OCI-LY3 (cell line): ENCODE data around the gene SYCN.

Experiments
- H2AFZ ChIP-seq: fragments of 200-600, 300-600 bp; shearing (Covaris generic); 2 replicates; pipeline ENCODE4 v1.6.0; 2014; ENCODE audit warnings: antibody characterized with exemption, low read depth, low read length
- H3K27ac ChIP-seq: fragments of 200-600, 300-600 bp; sonication (generic); 2 replicates; pipeline ENCODE4 v1.5.1; 2014; ENCODE audit warnings: mild to moderate bottlenecking, low read length, moderate library complexity, mixed read lengths
- H3K27me3 ChIP-seq: fragments of 200-600, 300-600 bp; sonication (generic); 2 replicates; pipeline ENCODE4 v1.6.1; 2014; ENCODE audit warnings: low read depth, low read length, mixed read lengths
- H3K36me3 ChIP-seq: fragments of 200-600, 300-600 bp; sonication (generic); replicated peaks from 2 replicates; pipeline ENCODE3; 2014; ENCODE audit warnings: low read depth, low read length, mixed read lengths
- H3K4me1 ChIP-seq: fragments of 300-600, 200-600 bp; sonication (generic); 2 replicates; pipeline ENCODE4 v1.6.1; 2014; ENCODE audit warnings: low read length, mixed read lengths
- H3K4me2 ChIP-seq: fragments of 200-600, 300-600 bp; sonication (generic); 2 replicates; pipeline ENCODE4 v1.6.1; 2014; ENCODE audit warnings: low read length, mixed read lengths
- H3K4me3 ChIP-seq: fragments of 300-600, 200-600 bp; sonication (generic); 2 replicates; pipeline ENCODE4 v1.5.1; 2014; ENCODE audit warnings: antibody characterized with exemption, mild to moderate bottlenecking, low read length, moderate library complexity
- H3K79me2 ChIP-seq: fragments of 300-600, 200-600 bp; shearing (Covaris generic); 2 replicates; pipeline ENCODE4 v1.6.1; 2014; ENCODE audit warnings: mild to moderate bottlenecking, low read length, mixed read lengths
- H3K9ac ChIP-seq: fragments of 300-600, 200-600 bp; shearing (Covaris generic); 2 replicates; pipeline ENCODE4 v1.6.0; 2014; ENCODE audit warnings: mild to moderate bottlenecking, low read length, moderate library complexity
- H3K9me3 ChIP-seq: fragments of 200-600, 300-600 bp; shearing (Covaris generic); 2 replicates; pipeline ENCODE4 v1.6.1; 2014; ENCODE audit warnings: low read length, mixed read lengths; ENCODE audit not compliant: insufficient read depth
- H4K20me1 ChIP-seq: fragments of 200-600, 300-600 bp; sonication (generic); 2 replicates; pipeline ENCODE4 v1.6.1; 2016; ENCODE audit warnings: low read length, mixed read lengths; ENCODE audit not compliant: insufficient read depth
- CTCF ChIP-seq: fragments of 200-600, 300-600 bp; sonication (generic); IDR thresholded peaks from 2 replicates; pipeline ENCODE4 v1.5.1; 2014; ENCODE audit warnings: antibody characterized with exemption, low read length, low read depth
- EZH2phosphoT487 ChIP-seq: fragments of 200-600 bp; shearing (Covaris generic); IDR thresholded peaks from 2 replicates; pipeline ENCODE4 v1.6.1; 2018; ENCODE audit warnings: antibody characterized with exemption, mixed run types, low read depth

SYCN gene

DNA sequence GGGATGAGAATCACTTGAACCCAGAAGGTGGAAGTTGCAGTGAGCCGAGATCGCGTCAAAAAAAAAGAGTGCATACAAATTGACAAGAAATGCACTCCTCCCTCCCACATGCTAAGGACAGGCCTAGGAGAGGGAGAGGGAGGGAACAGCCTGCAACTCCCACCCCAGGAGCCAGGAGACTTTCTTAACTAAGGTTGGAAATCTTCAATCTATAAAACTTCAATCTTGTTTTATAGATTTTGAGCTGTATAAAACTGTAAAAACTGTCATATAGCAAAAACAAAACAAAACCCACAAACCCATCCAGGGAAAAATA is 1.3 kb upstream of the SYCN start:
- Histone ChIP-seq H3K36me3 (no peaks in the 10 kb centered on the region), H3K27ac (no peak overlapping the region), H3K4me1 (no peaks in the 10 kb centered on the region), H3K27me3 (peaks cover 4% of the 10 kb centered on the region; the same call in 1 of the 2 replicates), H3K4me2 (no peak overlapping the region), H3K4me3 (no peak overlapping the region), H3K79me2 (no peaks in the 10 kb centered on the region), H3K9me3 (no peaks in the 10 kb centered on the region), H4K20me1 (no peaks in the 10 kb centered on the region), H3K9ac (no peak overlapping the region), H2AFZ (no peak overlapping the region)
- no peak for TF ChIP-seq EZH2phosphoT487
- no peak for TF ChIP-seq CTCF

GRCh38 chr19:39202998-39203355 is 1.1 kb downstream of the SYCN start:
- Histone ChIP-seq H3K4me1 (no peaks in the 10 kb centered on the region), H3K4me2 (no peak overlapping the region), H3K79me2 (no peaks in the 10 kb centered on the region), H3K27ac (no peak overlapping the region), H3K36me3 (no peaks in the 10 kb centered on the region), H3K27me3 (no peaks in the 10 kb centered on the region), H2AFZ (no peak overlapping the region), H3K9ac (no peak overlapping the region), H4K20me1 (no peaks in the 10 kb centered on the region), H3K4me3 (no peak overlapping the region), H3K9me3 (no peaks in the 10 kb centered on the region)
- no peak for TF ChIP-seq CTCF
- no peak for TF ChIP-seq EZH2phosphoT487

DNA sequence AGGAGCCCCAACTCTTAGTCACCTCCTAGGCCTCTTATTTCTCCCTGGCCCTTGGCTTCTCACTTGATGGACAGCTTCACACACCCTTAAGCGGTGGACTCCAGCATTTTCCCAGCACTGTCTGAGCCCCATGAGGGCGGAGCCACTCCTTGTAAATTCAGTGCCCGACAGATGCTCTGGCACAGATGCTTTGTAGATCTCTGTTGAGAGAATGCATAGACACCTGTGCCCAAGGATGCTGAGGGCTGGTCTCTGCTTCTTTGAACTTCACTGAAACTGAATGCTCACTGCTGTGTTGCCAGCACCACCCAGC is 3.3 kb downstream of the SYCN start:
- no peak for TF ChIP-seq CTCF
- TF ChIP-seq EZH2phosphoT487: no peak
- H3K36me3 ChIP-seq: no peaks in the 10 kb centered on the region
- no peak overlapping the region for H3K27ac ChIP-seq
- no peak overlapping the region for H3K9ac ChIP-seq
- no peaks in the 10 kb centered on the region; the same call in 1 of the 2 replicates for H3K4me1 ChIP-seq
- no peak overlapping the region for H2AFZ ChIP-seq
- H3K27me3 ChIP-seq: no peaks in the 10 kb centered on the region
- no peaks in the 10 kb centered on the region for H3K79me2 ChIP-seq
- no peak overlapping the region for H3K4me2 ChIP-seq
- H4K20me1 ChIP-seq: no peaks in the 10 kb centered on the region
- no peaks in the 10 kb centered on the region for H3K9me3 ChIP-seq
- no peak overlapping the region for H3K4me3 ChIP-seq

DNA sequence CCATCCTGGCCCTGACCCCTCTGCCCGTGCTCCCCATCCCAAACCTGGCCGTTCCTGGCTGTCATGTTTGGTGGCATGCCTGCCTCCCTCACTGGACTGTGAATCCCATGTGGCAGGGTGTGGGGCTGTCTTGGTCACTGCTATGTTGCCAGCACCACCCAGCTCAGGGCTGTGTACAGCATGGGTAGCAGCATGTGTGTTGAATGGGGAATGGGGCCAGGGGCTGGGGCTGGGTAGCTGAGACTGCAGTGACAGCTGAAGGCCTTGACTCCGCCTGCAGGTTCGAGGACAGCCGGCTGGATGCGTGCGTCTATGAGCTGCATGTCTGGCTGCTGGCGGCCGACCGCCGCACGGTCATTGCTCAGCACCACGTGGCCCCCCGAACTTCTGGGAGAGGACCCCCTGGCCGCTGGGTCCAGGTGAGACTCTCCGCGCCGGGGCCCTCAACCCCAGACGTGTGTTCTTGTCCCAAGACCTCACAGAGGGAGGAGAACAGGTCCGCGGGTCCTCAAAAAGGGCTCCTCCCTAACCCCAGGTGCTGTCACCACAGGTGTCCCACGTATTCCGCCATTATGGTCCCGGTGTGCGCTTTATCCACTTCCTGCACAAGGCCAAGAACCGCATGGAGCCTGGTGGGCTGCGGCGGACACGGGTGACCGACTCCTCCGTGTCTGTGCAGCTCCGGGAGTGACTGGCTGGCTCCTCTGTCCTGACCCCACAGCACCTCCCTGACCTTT is 3.8 kb downstream of the SYCN start:
- H3K27me3 ChIP-seq: peaks cover 2% of the 10 kb centered on the region
- no peaks in the 10 kb centered on the region for H4K20me1 ChIP-seq
- no peak overlapping the region for H3K4me3 ChIP-seq
- no peak overlapping the region for H3K9ac ChIP-seq
- H2AFZ ChIP-seq: no peak overlapping the region
- TF ChIP-seq EZH2phosphoT487 (no peak), CTCF (no peak)
- H3K36me3 ChIP-seq: no peaks in the 10 kb centered on the region
- no peak overlapping the region for H3K4me2 ChIP-seq
- H3K27ac ChIP-seq: no peak overlapping the region
- H3K79me2 ChIP-seq: no peaks in the 10 kb centered on the region
- no peaks in the 10 kb centered on the region for H3K9me3 ChIP-seq
- H3K4me1 ChIP-seq: no peaks in the 10 kb centered on the region; the same call in 1 of the 2 replicates
